ENCODE measurements around the gene TBX2.

GRCh38 chr17:61456061-61456681 lies 56.5 kb downstream of the TBX2 start:
- TF ChIP-seq POLR2AphosphoS5 (IDR thresholded peaks at IDR 0.05; ENCODE audit: low read depth, low read length) (no peak), POLR2A (IDR thresholded peaks at IDR 0.05; ENCODE audit: low read depth, low read length) (no peak), TAF1 (IDR thresholded peaks at IDR 0.05; ENCODE audit: low read depth, low read length) (no peak), SPI1 (IDR thresholded peaks at IDR 0.05; ENCODE audit: low read depth, low read length) (no peak)
